Endothelial cell of umbilical vein (primary cell): ENCODE measurements around the gene METTL25. TPM values are rescaled to one million over a fixed set of nuclear protein-coding genes. Genes with fewer than 3 reads are reported as not detected.

ENCODE experiments used
- BruUV-seq: library from RNA; stranded (reverse); fragments of 400-500 nt; replicated peaks from 2 replicates; lab custom pipeline; 2021; lab: Mats Ljungman, UMichigan
- CTCF ChIA-PET: fragments of 300-600, 350-600 bp; sonication (Branson Sonifier 250); formaldehyde crosslinking; loops from one replicate; lab custom pipeline; 2021; ENCODE audit warnings: antibody characterized with exemption, inconsistent platforms; lab: Charles Lee
- POLR2A ChIA-PET: fragments of 300-600, 350-600 bp; sonication (Branson Sonifier 250); formaldehyde crosslinking; loops from one replicate; lab custom pipeline; 2021; ENCODE audit warnings: antibody characterized with exemption, inconsistent platforms; lab: Charles Lee
- DNase-seq: peaks from one replicate; pipeline ENCODE4 v3.0.0-alpha.2; 2011; ENCODE audit warnings: low read depth, low spot score
- FAIRE-seq: peaks from 2 replicates; lab custom pipeline; 2011; peaks lifted over from hg19 to GRCh38; lab: Jason Lieb, UNC
- H2AFZ ChIP-seq: 2 replicates; pipeline ENCODE4 v1.6.0; 2012; ENCODE audit warnings: low read depth, low read length, control low read depth, inconsistent platforms
- H3K27ac ChIP-seq: 2 replicates; pipeline ENCODE4 v1.5.1; 2011; ENCODE audit warnings: low read depth, mild to moderate bottlenecking, control low read depth, low read length, moderate library complexity; ENCODE audit not compliant: insufficient read depth
- H3K27me3 ChIP-seq, 2 experiments: 2 replicates each; pipeline versions ENCODE4 v1.6.0 to v1.6.1; 2011; ENCODE audit warnings: low read length in 2 of 2, mixed read lengths in 1 of 2; ENCODE audit not compliant: control insufficient read depth in 2 of 2, insufficient read depth in 2 of 2
- H3K36me3 ChIP-seq, 2 experiments: 2 replicates in 1 of 2; 3 replicates in 1 of 2; pipeline ENCODE4 v1.5.1; 2011; ENCODE audit warnings: low read length in 2 of 2, mild to moderate bottlenecking in 1 of 2, moderate library complexity in 1 of 2; ENCODE audit not compliant: control insufficient read depth in 2 of 2, insufficient read depth in 2 of 2; ENCODE audit errors: extremely low read depth in 1 of 2
- H3K4me1 ChIP-seq: 3 replicates; pipeline ENCODE4 v1.5.1; 2011; ENCODE audit warnings: mild to moderate bottlenecking, low read length; ENCODE audit not compliant: control insufficient read depth, insufficient read depth; ENCODE audit errors: extremely low read depth
- H3K4me2 ChIP-seq: 2 replicates; pipeline ENCODE4 v1.6.1; 2011; ENCODE audit warnings: low read length, control low read depth, mixed read lengths; ENCODE audit not compliant: insufficient read depth
- H3K4me3 ChIP-seq, 3 experiments: fragments of 200-600 bp in 1 of 3; sonication (generic), shearing (Covaris generic) in 1 of 3; replicated peaks in 1 of 3; 2 replicates each; pipeline ENCODE4 v1.5.1; 2011 to 2016; ENCODE audit warnings: control low read depth in 3 of 3, low read length in 3 of 3, mild to moderate bottlenecking in 2 of 3, inconsistent platforms in 1 of 3, low read depth in 1 of 3, moderate library complexity in 1 of 3; ENCODE audit not compliant: insufficient read depth in 1 of 3
- H3K79me2 ChIP-seq: 2 replicates; pipeline ENCODE4 v1.6.0; 2012; ENCODE audit warnings: low read length, inconsistent platforms; ENCODE audit not compliant: control insufficient read depth, insufficient read depth
- H3K9ac ChIP-seq: replicated peaks from 2 replicates; pipeline ENCODE3; 2011; ENCODE audit warnings: low read length, control low read depth; ENCODE audit not compliant: insufficient read depth; ENCODE audit errors: extremely low read depth
- H3K9me1 ChIP-seq: replicated peaks from 3 replicates; pipeline ENCODE4 v1.6.0; 2011; ENCODE audit warnings: mild to moderate bottlenecking, low read length; ENCODE audit not compliant: control insufficient read depth, insufficient read depth; ENCODE audit errors: extremely low read depth
- H3K9me3 ChIP-seq: replicated peaks from 2 replicates; pipeline ENCODE4 v1.5.1; 2012; ENCODE audit warnings: low read length, inconsistent platforms; ENCODE audit not compliant: control insufficient read depth, insufficient read depth
- H4K20me1 ChIP-seq: replicated peaks from 2 replicates; pipeline ENCODE3; 2011; ENCODE audit warnings: mild to moderate bottlenecking, low read length; ENCODE audit not compliant: control insufficient read depth, insufficient read depth; ENCODE audit errors: extremely low read depth
- EZH2 ChIP-seq: IDR thresholded peaks from 2 replicates; pipeline ENCODE4 v1.6.1; 2012; ENCODE audit warnings: borderline replicate concordance, low read depth, mild to moderate bottlenecking, moderate library complexity, low read length, inconsistent platforms; ENCODE audit not compliant: severe bottlenecking
- FOS ChIP-seq: IDR thresholded peaks from 2 replicates; pipeline ENCODE4 v1.6.1; 2011; ENCODE audit warnings: mild to moderate bottlenecking, low read length, moderate library complexity, borderline replicate concordance; ENCODE audit not compliant: insufficient read depth
- GATA2 ChIP-seq: IDR thresholded peaks from 2 replicates; pipeline ENCODE4 v1.7.0; 2011; ENCODE audit warnings: low read depth, mild to moderate bottlenecking, moderate library complexity, mixed read lengths, low read length; ENCODE audit not compliant: insufficient read length, insufficient read depth
- JUN ChIP-seq: IDR thresholded peaks from 2 replicates; pipeline ENCODE4 v1.6.1; 2011; ENCODE audit warnings: borderline replicate concordance, low read depth; ENCODE audit not compliant: insufficient read length, insufficient read depth
- MYC ChIP-seq: IDR thresholded peaks from one replicate; pipeline ENCODE4 v1.6.1; 2011; ENCODE audit warnings: mild to moderate bottlenecking, low read depth, low read length
- POLR2A ChIP-seq: IDR thresholded peaks from 2 replicates; pipeline ENCODE4 v1.6.1; 2012; ENCODE audit warnings: low read depth, mild to moderate bottlenecking, control low read depth, low read length
- POLR2AphosphoS5 ChIP-seq: IDR thresholded peaks from 2 replicates; pipeline ENCODE4 v1.6.1; 2012; ENCODE audit warnings: low read depth, mild to moderate bottlenecking, control low read depth, low read length, moderate library complexity; ENCODE audit not compliant: insufficient read depth
- dilution Hi-C: fragments of 300-500 bp; cut with MboI; formaldehyde crosslinking; loops from one replicate; pipeline ENCODE4 v1.15.0; 2019; ENCODE audit warnings: low sequenced_read_pairs; ENCODE audit not compliant: extremely low pct_ligation_motif_present
- intact Hi-C: fragments of 100-400 bp; cut with micrococcal nuclease; formaldehyde crosslinking; loops from one replicate; pipeline ENCODE4 v1.10.0; 2022
- polyA plus RNA-seq, 4 experiments: library from polyadenylated mRNA; depleted of rRNA in 3 of 4; stranded (reverse) in 3 of 4; unstranded in 1 of 4; fragments of >200 nt; gene quantifications; 2 replicates each; pipeline versions ENCODE4 v1.2.1 to v1.2.3, GENCODE V29; 2011 to 2012; ENCODE audit warnings: missing spikeins in 1 of 4
- total RNA-seq: library from RNA; stranded (reverse); gene quantifications from 2 replicates; pipeline ENCODE4 v1.2.3, GENCODE V29; 2021
- TF ChIP-seq, protein P1 (sequence below): IDR thresholded peaks from 2 replicates; pipeline ENCODE4 v1.6.1; 2011; ENCODE audit not compliant: insufficient read depth, insufficient read length
- TF ChIP-seq, protein P2 (sequence below), 2 donors: IDR thresholded peaks; 1 replicate in 1 of 2; 2 replicates in 1 of 2; pipeline ENCODE4 v1.5.1; 2011; ENCODE audit warnings: low read length in 2 of 2, mild to moderate bottlenecking in 2 of 2, moderate library complexity in 2 of 2, control low read depth in 1 of 2, inconsistent platforms in 1 of 2, low read depth in 1 of 2; ENCODE audit not compliant: insufficient read depth in 1 of 2; ENCODE audit errors: extremely low read depth in 1 of 2

Gene METTL25
- total and polyA plus RNA-seq, 2 donors (not counting 3 experiments of a cell fraction or from before 2014, with no cell fraction given): 6.5 to 8.5 TPM

- no TSS peak for BruUV-seq
- no peaks in the 10 kb centered on the region for H4K20me1 ChIP-seq
- ChIA-PET CTCF (interaction anchor here (1.2 kb wide), 1 partner anchor 9 kb away, joined by 3 read pairs; no protein-coding TSS in a partner anchor), POLR2A (no interaction called here)
- no peaks in the 10 kb centered on the region for H3K9me3 ChIP-seq
- no peak overlapping the region for H3K9ac ChIP-seq
- H2AFZ ChIP-seq: no peak overlapping the region
- FAIRE-seq (no peak), DNase-seq (no peak)
- no peak overlapping the region for H3K4me3 ChIP-seq
- dilution Hi-C loops (no loop called here), intact Hi-C loops (no loop called here)
- H3K36me3 ChIP-seq: no peaks in the 10 kb centered on the region
- H3K27ac ChIP-seq: no peak overlapping the region
- no peak for TF ChIP-seq EZH2
- no peaks in the 10 kb centered on the region for H3K79me2 ChIP-seq
- H3K9me1 ChIP-seq: no peaks in the 10 kb centered on the region
- no peaks in the 10 kb centered on the region for H3K27me3 ChIP-seq
- H3K4me1 ChIP-seq: peaks cover 9% of the 10 kb centered on the region
- H3K4me2 ChIP-seq: no peak overlapping the region
Measured at GRCh38 chr12:82458101-82458500, 99.8 kb downstream of the METTL25 start.

DNA sequence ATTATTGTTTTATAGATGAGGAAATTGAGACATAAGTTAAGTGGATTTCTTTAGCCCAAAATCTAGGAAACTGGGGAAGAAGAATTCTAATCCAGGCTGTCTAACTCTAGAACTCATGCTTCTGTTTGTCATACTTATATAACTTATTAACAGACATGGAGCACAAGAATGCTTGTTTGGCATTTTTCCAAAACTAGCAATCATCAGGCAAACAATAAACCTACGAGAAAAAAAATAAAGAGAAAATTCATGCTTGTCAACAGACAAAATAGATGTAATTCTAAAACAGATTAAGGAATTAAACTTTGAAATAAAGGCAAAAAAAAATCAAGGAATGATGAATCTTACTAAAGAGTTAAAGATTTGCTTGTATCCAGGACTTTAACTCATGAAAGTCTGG lies 103.1 kb downstream of the METTL25 start:
- TF ChIP-seq POLR2A (no peak), MYC (no peak), JUN (no peak), FOS (no peak), GATA2 (no peak), EZH2 (no peak), POLR2AphosphoS5 (no peak)
- TF ChIP-seq, protein P1, sequence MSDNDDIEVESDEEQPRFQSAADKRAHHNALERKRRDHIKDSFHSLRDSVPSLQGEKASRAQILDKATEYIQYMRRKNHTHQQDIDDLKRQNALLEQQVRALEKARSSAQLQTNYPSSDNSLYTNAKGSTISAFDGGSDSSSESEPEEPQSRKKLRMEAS: no peak
- TF ChIP-seq, protein P2, sequence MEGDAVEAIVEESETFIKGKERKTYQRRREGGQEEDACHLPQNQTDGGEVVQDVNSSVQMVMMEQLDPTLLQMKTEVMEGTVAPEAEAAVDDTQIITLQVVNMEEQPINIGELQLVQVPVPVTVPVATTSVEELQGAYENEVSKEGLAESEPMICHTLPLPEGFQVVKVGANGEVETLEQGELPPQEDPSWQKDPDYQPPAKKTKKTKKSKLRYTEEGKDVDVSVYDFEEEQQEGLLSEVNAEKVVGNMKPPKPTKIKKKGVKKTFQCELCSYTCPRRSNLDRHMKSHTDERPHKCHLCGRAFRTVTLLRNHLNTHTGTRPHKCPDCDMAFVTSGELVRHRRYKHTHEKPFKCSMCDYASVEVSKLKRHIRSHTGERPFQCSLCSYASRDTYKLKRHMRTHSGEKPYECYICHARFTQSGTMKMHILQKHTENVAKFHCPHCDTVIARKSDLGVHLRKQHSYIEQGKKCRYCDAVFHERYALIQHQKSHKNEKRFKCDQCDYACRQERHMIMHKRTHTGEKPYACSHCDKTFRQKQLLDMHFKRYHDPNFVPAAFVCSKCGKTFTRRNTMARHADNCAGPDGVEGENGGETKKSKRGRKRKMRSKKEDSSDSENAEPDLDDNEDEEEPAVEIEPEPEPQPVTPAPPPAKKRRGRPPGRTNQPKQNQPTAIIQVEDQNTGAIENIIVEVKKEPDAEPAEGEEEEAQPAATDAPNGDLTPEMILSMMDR (IDR thresholded peaks at IDR 0.05; ENCODE audit: extremely low read depth in 1 of 2, insufficient read depth in 1 of 2, low read depth in 1 of 2, low read length in 2 of 2): no peak
- FAIRE-seq (peak; percentile 72), DNase-seq (peak; percentile 67)
- H3K27me3 ChIP-seq: no peaks in the 10 kb centered on the region
- peaks cover 9% of the 10 kb centered on the region for H3K4me1 ChIP-seq
- ChIA-PET CTCF (no interaction called here), POLR2A (no interaction called here)
- H3K79me2 ChIP-seq: no peaks in the 10 kb centered on the region
- H3K9me1 ChIP-seq: no peaks in the 10 kb centered on the region
- no peak overlapping the region for H3K4me3 ChIP-seq
- H3K9ac ChIP-seq: no peak overlapping the region
- H3K4me2 ChIP-seq: peak overlapping the region; percentile 16
- H3K36me3 ChIP-seq: no peaks in the 10 kb centered on the region
- no peaks in the 10 kb centered on the region for H3K9me3 ChIP-seq
- H3K27ac ChIP-seq: no peak overlapping the region
- no peak overlapping the region for H2AFZ ChIP-seq
- no TSS peak for BruUV-seq
- H4K20me1 ChIP-seq: no peaks in the 10 kb centered on the region
- dilution Hi-C loops: no loop called here
- intact Hi-C loops: no loop called here
